ENCODE data around the gene SLC38A10. TPM values are rescaled to one million over a fixed set of nuclear protein-coding genes. Genes with fewer than 3 reads are reported as not detected.
"Not testable (repeated sequence)": the region's sequence is repeated elsewhere in the genome, so short reads cannot be mapped to it uniquely, and the experiment has no call there.

SLC38A10 gene
- total RNA-seq, 2 donors from 2014 or later = 46.2 to 63.4 TPM

DNA sequence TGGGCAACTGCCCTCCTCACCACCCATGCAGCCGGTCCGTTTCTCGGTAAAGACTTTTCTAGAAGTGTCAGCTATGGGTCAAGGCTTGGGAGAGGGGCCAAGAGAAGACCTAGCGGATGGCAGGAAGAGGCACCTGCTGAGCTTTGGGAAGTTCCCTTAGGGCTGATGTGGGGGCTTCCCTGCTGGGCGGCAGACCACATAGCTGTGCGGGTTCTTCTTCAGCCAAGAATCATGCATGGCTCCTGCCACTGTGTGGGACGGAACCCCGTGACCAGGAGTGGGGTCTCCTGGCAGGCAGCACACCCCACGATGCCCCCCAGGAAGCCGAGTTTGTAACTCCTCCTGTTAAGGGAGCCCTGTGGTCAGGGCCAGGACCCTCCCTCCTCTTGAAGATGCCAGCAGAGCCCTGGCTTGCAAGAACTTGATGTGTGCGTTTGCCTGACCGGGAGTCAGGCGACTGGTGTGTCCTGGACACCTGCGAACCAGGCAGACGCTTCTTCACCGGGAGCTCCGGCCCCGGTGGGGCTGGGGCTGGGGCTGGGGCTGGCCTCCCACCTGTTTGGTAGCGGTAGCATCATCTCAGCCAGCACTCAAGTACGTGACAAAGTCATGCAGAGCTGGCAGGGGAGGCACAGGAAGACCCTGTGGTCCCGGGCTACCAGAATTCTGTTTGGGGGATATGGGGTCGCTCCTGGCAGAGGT is 17.7 kb upstream of the SLC38A10 start:
- no peak for TF ChIP-seq CTCF (IDR thresholded peaks at IDR 0.05)
- Histone ChIP-seq H3K36me3 (no peaks in the 10 kb centered on the region), H3K27ac (no peak overlapping the region), H3K4me3 (no peak overlapping the region), H3K27me3 (no peaks in the 10 kb centered on the region), H3K9me3 (no peaks in the 10 kb centered on the region), H3K4me1 (peaks cover 0 to 20% of the 10 kb centered on the region in 2 donors)
- DNase-seq (ENCODE audit: low spot score) = no peak

DNA sequence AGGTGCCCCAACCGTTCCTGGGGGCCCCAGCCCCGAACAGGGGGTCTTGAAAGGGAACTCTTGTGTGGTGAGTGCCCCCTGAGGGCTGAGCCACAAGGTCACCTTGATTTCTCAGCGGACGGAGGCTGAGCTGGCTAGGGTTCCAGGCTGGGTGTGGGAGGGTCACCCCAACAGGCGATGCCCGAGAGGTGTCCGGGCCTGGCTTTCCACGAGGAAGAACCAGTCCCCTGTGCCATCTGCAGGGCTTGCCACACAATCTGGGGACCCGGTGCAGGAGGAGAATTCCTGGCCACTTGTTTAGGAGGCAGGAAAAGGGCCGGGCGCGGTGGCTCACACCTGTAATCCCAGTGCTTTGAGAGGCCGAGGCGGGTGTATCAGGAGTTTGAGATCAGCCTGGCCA is 16.8 kb upstream of the SLC38A10 start:
- TF ChIP-seq CTCF (IDR thresholded peaks at IDR 0.05) = no peak
- no peak for DNase-seq (ENCODE audit: low spot score)
- no peaks in the 10 kb centered on the region for H3K27me3 ChIP-seq
- H3K4me1 ChIP-seq = peaks cover 0 to 20% of the 10 kb centered on the region in 2 donors
- H3K4me3 ChIP-seq = no peak overlapping the region
- no peak overlapping the region for H3K27ac ChIP-seq
- no peaks in the 10 kb centered on the region for H3K9me3 ChIP-seq
- no peaks in the 10 kb centered on the region for H3K36me3 ChIP-seq

DNA sequence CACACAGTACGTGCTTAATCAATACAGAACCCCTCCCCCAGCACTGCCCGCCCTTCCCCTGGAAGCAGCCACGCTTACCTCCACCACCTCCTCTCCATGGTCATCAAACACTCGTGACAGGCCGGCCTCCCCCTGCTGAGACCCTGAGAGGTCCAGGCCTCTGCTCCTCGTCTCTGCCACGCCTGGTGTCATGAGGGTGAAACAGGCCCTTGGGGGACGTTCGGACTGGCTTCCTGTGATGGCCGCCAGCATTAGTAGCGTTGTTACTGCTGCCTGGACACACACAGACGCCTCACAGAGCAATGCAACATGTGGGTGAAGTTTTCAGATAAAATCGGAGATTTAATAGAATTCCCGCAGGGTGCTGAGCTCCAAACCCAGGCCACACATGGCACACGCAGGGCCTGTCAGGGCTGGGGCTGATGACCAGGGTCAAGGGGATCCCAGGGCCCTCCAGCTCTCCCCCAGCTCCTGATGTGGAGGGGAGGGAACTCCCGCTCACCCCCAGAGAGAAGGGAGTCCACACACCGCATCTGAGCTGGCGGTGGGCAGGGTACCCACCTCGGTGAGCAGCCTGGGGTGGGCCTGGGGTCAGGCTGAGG is 15.9 kb upstream of the SLC38A10 start:
- DNase-seq (ENCODE audit: low spot score) = no peak
- Histone ChIP-seq H3K4me1 (peaks cover 0 to 20% of the 10 kb centered on the region in 2 donors), H3K4me3 (no peak overlapping the region), H3K27me3 (no peaks in the 10 kb centered on the region), H3K36me3 (no peaks in the 10 kb centered on the region), H3K27ac (no peak overlapping the region), H3K9me3 (no peaks in the 10 kb centered on the region)
- no peak for TF ChIP-seq CTCF (IDR thresholded peaks at IDR 0.05)

- H3K27ac ChIP-seq = peak overlapping the region; percentile 72 to 79
- no peaks in the 10 kb centered on the region for H3K9me3 ChIP-seq
- DNase-seq (ENCODE audit: low spot score) = no peak
- peaks cover 0 to 20% of the 10 kb centered on the region in 2 donors for H3K4me1 ChIP-seq
- TF ChIP-seq CTCF (IDR thresholded peaks at IDR 0.05) = no peak
- peak overlapping the region in 1 of 2 donors; percentile 47 for H3K4me3 ChIP-seq
- H3K27me3 ChIP-seq = no peaks in the 10 kb centered on the region
- H3K36me3 ChIP-seq = no peaks in the 10 kb centered on the region
Measured at GRCh38 chr17:81309859-81310839, 15.0 kb upstream of the SLC38A10 start.

- no peaks in the 10 kb centered on the region for H3K9me3 ChIP-seq
- H3K27me3 ChIP-seq = no peaks in the 10 kb centered on the region
- peak overlapping the region; percentile 72 to 79 for H3K27ac ChIP-seq
- DNase-seq (ENCODE audit: low spot score) = peak; percentile 97
- H3K4me1 ChIP-seq = peaks cover 0 to 20% of the 10 kb centered on the region in 2 donors
- TF ChIP-seq CTCF (IDR thresholded peaks at IDR 0.05) = peak; percentile 54 to 61
- peak overlapping the region; percentile 20 to 47 for H3K4me3 ChIP-seq
- H3K36me3 ChIP-seq = no peaks in the 10 kb centered on the region
Measured at GRCh38 chr17:81309140-81309858, 14.2 kb upstream of the SLC38A10 start.

GRCh38 chr17:81308784-81309139 is 13.7 kb upstream of the SLC38A10 start:
- DNase-seq (ENCODE audit: low spot score); H3K27me3 ChIP-seq; H3K9me3 ChIP-seq; H3K36me3 ChIP-seq: not testable (repeated sequence)
- peak overlapping the region; percentile 20 to 47 for H3K4me3 ChIP-seq
- H3K27ac ChIP-seq = peak overlapping the region; percentile 72 to 79
- H3K4me1 ChIP-seq = peaks cover 0 to 20% of the 10 kb centered on the region in 2 donors
